ENCODE data around the gene TENM4.

Gene TENM4

GRCh38 chr11:78708388-78708787 lies 732.4 kb downstream of the TENM4 start:
- DNase-seq (ENCODE audit: low read depth in 2 of 2): no peak

- no peak for DNase-seq (ENCODE audit: low read depth in 2 of 2)
Measured at GRCh38 chr11:78706551-78706950, 734.3 kb downstream of the TENM4 start.

GRCh38 chr11:78704811-78705210 lies 736.0 kb downstream of the TENM4 start:
- DNase-seq (ENCODE audit: low read depth in 2 of 2): no peak

GRCh38 chr11:78699609-78700135 lies 741.2 kb downstream of the TENM4 start:
- no peak for DNase-seq (ENCODE audit: low read depth in 2 of 2)

- no peak for DNase-seq (ENCODE audit: low read depth in 2 of 2)
Measured at GRCh38 chr11:78698612-78699011, 742.2 kb downstream of the TENM4 start.

GRCh38 chr11:78696177-78696576 lies 744.7 kb downstream of the TENM4 start:
- no peak for DNase-seq (ENCODE audit: low read depth in 2 of 2)

- DNase-seq (ENCODE audit: low read depth in 2 of 2): no peak
Measured at GRCh38 chr11:78694152-78694551, 746.7 kb downstream of the TENM4 start.

GRCh38 chr11:78691215-78691614 lies 749.6 kb downstream of the TENM4 start:
- DNase-seq (ENCODE audit: low read depth in 2 of 2): no peak

- DNase-seq (ENCODE audit: low read depth in 2 of 2): no peak
Measured at GRCh38 chr11:78690352-78690987, 750.4 kb downstream of the TENM4 start.

- DNase-seq (ENCODE audit: low read depth in 2 of 2): no peak
Measured at GRCh38 chr11:78689585-78690153, 751.2 kb downstream of the TENM4 start.

GRCh38 chr11:78689101-78689500 lies 751.7 kb downstream of the TENM4 start:
- no peak for DNase-seq (ENCODE audit: low read depth in 2 of 2)

GRCh38 chr11:78688460-78688859 lies 752.4 kb downstream of the TENM4 start:
- DNase-seq (ENCODE audit: low read depth in 2 of 2): no peak

- no peak for DNase-seq (ENCODE audit: low read depth in 2 of 2)
Measured at GRCh38 chr11:78685156-78685555, 755.7 kb downstream of the TENM4 start.

GRCh38 chr11:78684377-78684776 lies 756.5 kb downstream of the TENM4 start:
- no peak for DNase-seq (ENCODE audit: low read depth in 2 of 2)

GRCh38 chr11:78683774-78684173 lies 757.1 kb downstream of the TENM4 start:
- DNase-seq (ENCODE audit: low read depth in 2 of 2): no peak

- DNase-seq (ENCODE audit: low read depth in 2 of 2): no peak
Measured at GRCh38 chr11:78676026-78676557, 764.7 kb downstream of the TENM4 start.

- DNase-seq (ENCODE audit: low read depth in 2 of 2): no peak
Measured at GRCh38 chr11:78672850-78673620, 767.8 kb downstream of the TENM4 start.

- DNase-seq (ENCODE audit: low read depth in 2 of 2): no peak
Measured at GRCh38 chr11:78669249-78669648, 771.6 kb downstream of the TENM4 start.

- DNase-seq (ENCODE audit: low read depth in 2 of 2): no peak
Measured at GRCh38 chr11:78667461-78667860, 773.4 kb downstream of the TENM4 start.

GRCh38 chr11:78666675-78667160 lies 774.1 kb downstream of the TENM4 start:
- DNase-seq (ENCODE audit: low read depth in 2 of 2): no peak

- no peak for DNase-seq (ENCODE audit: low read depth in 2 of 2)
Measured at GRCh38 chr11:78664636-78665035, 776.2 kb downstream of the TENM4 start.

- DNase-seq (ENCODE audit: low read depth in 2 of 2): no peak
Measured at GRCh38 chr11:78662811-78663210, 778.0 kb downstream of the TENM4 start.

All from activated CD8-positive, alpha-beta memory T cell treated with anti-CD3 and anti-CD28 coated beads for 4 hours (primary cell).